Measurements from ENCODE around the gene SMPD3. TPM values are rescaled to one million over a fixed set of nuclear protein-coding genes. Genes with fewer than 3 reads are reported as not detected.

Gene SMPD3
- total and polyA plus RNA-seq, 7 donors: 0.04 to 0.21 (median 0.08) TPM

DNA sequence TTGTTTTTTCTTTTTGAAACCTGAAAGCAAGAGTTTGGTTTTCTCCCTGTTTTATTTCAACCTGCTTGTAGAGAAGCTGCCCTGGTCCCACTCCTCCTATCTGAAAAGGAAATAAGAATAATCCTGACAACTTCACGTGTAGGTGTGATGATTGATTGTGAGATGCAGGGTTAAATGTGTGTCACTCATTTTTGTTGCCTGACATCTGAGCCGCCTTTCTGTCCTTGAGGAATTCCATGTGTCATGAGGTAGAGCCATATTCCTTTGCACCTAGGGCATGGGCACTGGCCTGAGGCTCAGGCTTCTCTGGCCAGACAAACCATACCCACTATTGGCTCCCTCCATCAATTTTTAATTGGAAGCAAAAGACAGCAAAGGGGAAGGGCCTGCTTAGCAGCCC, 10.2 kb upstream of the SMPD3 start:
- intact Hi-C loops (cut with DNase I): no loop called here
- H3K27ac ChIP-seq: no peak overlapping the region
- H3K4me1 ChIP-seq: no peaks in the 10 kb centered on the region
- ATAC-seq (no peak), DNase-seq (no peak)
- peaks cover 0 to 4% (median 0%) of the 10 kb centered on the region in 3 donors for H3K27me3 ChIP-seq (ENCODE audit: insufficient read depth in 3 of 3, low read length in 2 of 3)
- no peaks in the 10 kb centered on the region for H3K36me3 ChIP-seq (ENCODE audit: insufficient read depth in 1 of 2, low read depth in 1 of 2)
- no peak overlapping the region for H3K4me3 ChIP-seq
- WGBS, 3 donors: 69 to 76% (median 72%) methylated on average over 2 of the region's 2 CpGs
- TF ChIP-seq, protein P1, sequence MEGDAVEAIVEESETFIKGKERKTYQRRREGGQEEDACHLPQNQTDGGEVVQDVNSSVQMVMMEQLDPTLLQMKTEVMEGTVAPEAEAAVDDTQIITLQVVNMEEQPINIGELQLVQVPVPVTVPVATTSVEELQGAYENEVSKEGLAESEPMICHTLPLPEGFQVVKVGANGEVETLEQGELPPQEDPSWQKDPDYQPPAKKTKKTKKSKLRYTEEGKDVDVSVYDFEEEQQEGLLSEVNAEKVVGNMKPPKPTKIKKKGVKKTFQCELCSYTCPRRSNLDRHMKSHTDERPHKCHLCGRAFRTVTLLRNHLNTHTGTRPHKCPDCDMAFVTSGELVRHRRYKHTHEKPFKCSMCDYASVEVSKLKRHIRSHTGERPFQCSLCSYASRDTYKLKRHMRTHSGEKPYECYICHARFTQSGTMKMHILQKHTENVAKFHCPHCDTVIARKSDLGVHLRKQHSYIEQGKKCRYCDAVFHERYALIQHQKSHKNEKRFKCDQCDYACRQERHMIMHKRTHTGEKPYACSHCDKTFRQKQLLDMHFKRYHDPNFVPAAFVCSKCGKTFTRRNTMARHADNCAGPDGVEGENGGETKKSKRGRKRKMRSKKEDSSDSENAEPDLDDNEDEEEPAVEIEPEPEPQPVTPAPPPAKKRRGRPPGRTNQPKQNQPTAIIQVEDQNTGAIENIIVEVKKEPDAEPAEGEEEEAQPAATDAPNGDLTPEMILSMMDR (IDR thresholded peaks at IDR 0.05): no peak
- no peaks in the 10 kb centered on the region for H3K9me3 ChIP-seq

GRCh38 chr16:68458101-68458500, 9.8 kb upstream of the SMPD3 start:
- TF ChIP-seq, protein P1 (IDR thresholded peaks at IDR 0.05): no peak
- ATAC-seq (no peak), DNase-seq (no peak)
- Histone ChIP-seq H3K36me3 (ENCODE audit: insufficient read depth in 1 of 2, low read depth in 1 of 2) (no peaks in the 10 kb centered on the region), H3K27ac (no peak overlapping the region), H3K4me1 (no peaks in the 10 kb centered on the region), H3K9me3 (no peaks in the 10 kb centered on the region), H3K27me3 (ENCODE audit: insufficient read depth in 3 of 3, low read length in 2 of 3) (peaks cover 0 to 4% (median 0%) of the 10 kb centered on the region in 3 donors), H3K4me3 (no peak overlapping the region)
- intact Hi-C loops (cut with DNase I): no loop called here
- WGBS, 3 donors: 81 to 87% (median 85%) methylated on average over 3 of the region's 3 CpGs

GRCh38 chr16:68455631-68456030, 7.3 kb upstream of the SMPD3 start:
- intact Hi-C loops (cut with DNase I): no loop called here
- ATAC-seq (no peak), DNase-seq (no peak)
- no peaks in the 10 kb centered on the region for H3K36me3 ChIP-seq (ENCODE audit: insufficient read depth in 1 of 2, low read depth in 1 of 2)
- H3K9me3 ChIP-seq: no peaks in the 10 kb centered on the region
- H3K4me1 ChIP-seq: no peaks in the 10 kb centered on the region
- no peak overlapping the region for H3K27ac ChIP-seq
- TF ChIP-seq, protein P1 (IDR thresholded peaks at IDR 0.05): no peak
- 91 to 97% (median 91%) methylated on average over 3 of the region's 3 CpGs for whole genome bisulfite sequencing, 3 donors
- no peak overlapping the region for H3K4me3 ChIP-seq
- peaks cover 0 to 5% (median 0%) of the 10 kb centered on the region in 3 donors for H3K27me3 ChIP-seq (ENCODE audit: insufficient read depth in 3 of 3, low read length in 2 of 3)

- no peaks in the 10 kb centered on the region for H3K4me1 ChIP-seq
- no peak for ATAC-seq
- TF ChIP-seq, protein P1 (IDR thresholded peaks at IDR 0.05): no peak
- intact Hi-C loops (cut with DNase I): no loop called here
- no peaks in the 10 kb centered on the region for H3K9me3 ChIP-seq
- H3K36me3 ChIP-seq (ENCODE audit: insufficient read depth in 1 of 2, low read depth in 1 of 2): no peaks in the 10 kb centered on the region
- H3K27ac ChIP-seq: no peak overlapping the region
- no peak overlapping the region for H3K4me3 ChIP-seq
- DNase-seq: no peak
- 40 to 56% (median 51%) methylated on average over 5 of the region's 5 CpGs for WGBS, 3 donors
- H3K27me3 ChIP-seq (ENCODE audit: insufficient read depth in 3 of 3, low read length in 2 of 3): peaks cover 0 to 5% (median 0%) of the 10 kb centered on the region in 3 donors
Measured at GRCh38 chr16:68454920-68455435, 6.7 kb upstream of the SMPD3 start.

DNA sequence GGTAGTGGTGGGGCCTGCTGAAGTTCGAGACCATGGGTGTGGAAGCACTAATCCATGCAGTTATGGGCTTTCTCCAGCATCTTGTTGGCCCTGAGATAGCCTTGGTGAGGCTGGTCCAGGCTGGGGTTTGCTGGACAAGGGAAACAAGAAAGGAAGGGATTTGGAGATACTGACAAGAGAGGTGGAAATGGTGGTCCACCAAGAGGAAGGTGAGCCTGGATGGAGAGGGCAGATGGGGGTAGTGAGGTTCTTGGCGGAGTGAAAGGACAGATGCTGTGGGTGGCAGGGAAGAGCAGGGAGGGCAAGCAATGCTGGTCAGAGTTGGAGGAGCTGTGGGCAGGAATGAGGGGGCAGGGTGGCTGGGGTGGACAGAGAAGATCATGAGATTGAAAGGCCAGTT, 5.5 kb upstream of the SMPD3 start:
- Histone ChIP-seq H3K4me1 (no peaks in the 10 kb centered on the region), H3K9me3 (no peaks in the 10 kb centered on the region), H3K4me3 (no peak overlapping the region), H3K27me3 (ENCODE audit: insufficient read depth in 3 of 3, low read length in 2 of 3) (peaks cover 0 to 5% (median 0%) of the 10 kb centered on the region in 3 donors), H3K36me3 (ENCODE audit: insufficient read depth in 1 of 2, low read depth in 1 of 2) (no peaks in the 10 kb centered on the region), H3K27ac (no peak overlapping the region)
- intact Hi-C loops (cut with DNase I): no loop called here
- ATAC-seq (no peak), DNase-seq (no peak)
- WGBS, 3 donors: 85 to 94% (median 88%) methylated on average over 2 of the region's 2 CpGs
- TF ChIP-seq, protein P1 (IDR thresholded peaks at IDR 0.05): no peak
